ENCODE measurements around the gene INAFM2. TPM values are rescaled to one million over a fixed set of nuclear protein-coding genes. Genes with fewer than 3 reads are reported as not detected.

The INAFM2 gene
- total and polyA plus RNA-seq, 9 of the 15 experiments (the other 6 are each of a cell fraction or from before 2014, with no cell fraction given): 11.8 to 43.1 (median 27.2) TPM

- TF ChIP-seq MAZ (CRISPR knock-in tag; conservative IDR thresholded peaks at IDR 0.05 in 1 of 2, IDR thresholded peaks at IDR 0.05 in 1 of 2) (peak in 1 of 2 experiments; percentile 30; a peak in 1 of 4 replicates), ZBTB5 (IDR thresholded peaks at IDR 0.05) (no peak), VEZF1 (CRISPR knock-in tag; IDR thresholded peaks at IDR 0.05) (peak; percentile 55), ZBTB17 (CRISPR knock-in tag; IDR thresholded peaks at IDR 0.05) (no peak), POLR2G (IDR thresholded peaks at IDR 0.05; ENCODE audit: low read depth, low read length) (no peak)
Measured at GRCh38 chr15:40310001-40310959, 13.2 kb upstream of the INAFM2 start (continued).

Data from K562 (cell line).